Central memory CD8-positive, alpha-beta T cell (primary cell): Measurements from ENCODE around the gene CTNND1.

Experiments
- ATAC-seq: fragments of 150-1000 bp; cut with Tn5 transposase; replicated peaks from 2 replicates; pipeline ENCODE4 v1.10.0; 2022; ENCODE audit warnings: mild to moderate bottlenecking, moderate FRiP score, moderate number of reproducible peaks; ENCODE audit not compliant: poor library complexity, severe bottlenecking; ENCODE audit errors: extremely low read depth
- DNase-seq, 2 donors: peaks; one replicate each; pipeline ENCODE4 v3.0.0; 2021; ENCODE audit warnings: low spot score in 2 of 2
- H3K27ac Mint-ChIP-seq: one replicate; pipeline ENCODE4 v1.8.0; 2022; ENCODE audit warnings: low read depth, mild to moderate bottlenecking, moderate library complexity, mixed read lengths
- H3K27me3 Mint-ChIP-seq: one replicate; pipeline ENCODE4 v1.8.0; 2022; ENCODE audit warnings: mixed read lengths
- H3K36me3 Mint-ChIP-seq: one replicate; pipeline ENCODE4 v1.8.0; 2022; ENCODE audit warnings: mild to moderate bottlenecking, moderate library complexity, mixed read lengths; ENCODE audit not compliant: insufficient read depth
- H3K4me1 Mint-ChIP-seq: one replicate; pipeline ENCODE4 v1.8.0; 2022; ENCODE audit warnings: mixed read lengths
- H3K4me3 Mint-ChIP-seq: one replicate; pipeline ENCODE4 v1.8.0; 2022; ENCODE audit warnings: mild to moderate bottlenecking, moderate library complexity, mixed read lengths
- H3K9me3 Mint-ChIP-seq: one replicate; pipeline ENCODE4 v1.8.0; 2022; ENCODE audit warnings: mixed read lengths

CTNND1 gene

DNA sequence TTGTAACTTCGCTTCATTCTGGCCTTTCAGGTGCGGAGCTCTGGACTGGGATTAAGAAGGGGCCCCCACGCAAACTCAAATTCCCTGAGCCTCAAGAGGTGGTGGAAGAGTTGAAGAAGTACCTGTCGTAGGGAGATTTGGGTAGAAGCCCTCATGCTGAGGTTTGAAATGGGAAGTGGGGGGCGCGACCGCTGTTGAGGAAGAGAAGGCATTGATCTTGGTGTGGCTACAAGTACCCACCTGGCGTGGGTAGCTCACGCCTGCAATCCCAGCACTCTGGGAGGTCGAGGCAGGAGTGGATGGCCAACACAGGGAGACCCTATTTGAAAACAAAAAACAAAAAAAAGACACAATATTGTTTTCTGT, 19.5 kb upstream of the CTNND1 start:
- peak overlapping the region; percentile 98 for H3K27ac Mint-ChIP-seq
- peaks cover 37% of the 10 kb centered on the region for H3K36me3 Mint-ChIP-seq
- H3K4me3 Mint-ChIP-seq, result peak overlapping the region; percentile 96
- DNase-seq (no peak), ATAC-seq (no peak)
- H3K4me1 Mint-ChIP-seq, result peaks cover 44% of the 10 kb centered on the region
- H3K27me3 Mint-ChIP-seq, result no peaks in the 10 kb centered on the region
- H3K9me3 Mint-ChIP-seq, result no peaks in the 10 kb centered on the region

DNA sequence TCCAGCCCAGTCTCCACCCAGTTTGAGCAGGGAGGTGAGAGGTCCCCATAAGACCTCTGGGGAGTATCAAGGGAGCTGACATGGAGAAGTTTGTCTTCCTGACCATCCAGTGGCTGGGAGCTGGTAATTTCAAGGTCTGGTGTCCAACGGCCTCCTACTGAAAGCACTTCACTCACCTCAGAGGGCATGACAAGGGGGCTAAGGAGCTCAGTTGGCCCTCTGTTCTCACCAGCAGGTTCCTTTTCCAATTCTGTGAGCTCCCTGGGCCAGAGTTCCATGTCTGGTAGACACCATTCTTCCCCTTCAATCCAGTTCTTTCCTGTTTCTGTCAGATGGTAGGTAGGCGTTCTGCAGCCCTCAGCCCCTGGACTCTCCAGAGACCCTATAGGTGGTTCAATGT, 17.2 kb upstream of the CTNND1 start:
- no peaks in the 10 kb centered on the region for H3K27me3 Mint-ChIP-seq
- no peak overlapping the region for H3K4me3 Mint-ChIP-seq
- no peaks in the 10 kb centered on the region for H3K9me3 Mint-ChIP-seq
- H3K4me1 Mint-ChIP-seq, result peaks cover 50% of the 10 kb centered on the region
- ATAC-seq (no peak), DNase-seq (no peak)
- peak overlapping the region; percentile 65 for H3K27ac Mint-ChIP-seq
- H3K36me3 Mint-ChIP-seq, result peaks cover 29% of the 10 kb centered on the region

DNA sequence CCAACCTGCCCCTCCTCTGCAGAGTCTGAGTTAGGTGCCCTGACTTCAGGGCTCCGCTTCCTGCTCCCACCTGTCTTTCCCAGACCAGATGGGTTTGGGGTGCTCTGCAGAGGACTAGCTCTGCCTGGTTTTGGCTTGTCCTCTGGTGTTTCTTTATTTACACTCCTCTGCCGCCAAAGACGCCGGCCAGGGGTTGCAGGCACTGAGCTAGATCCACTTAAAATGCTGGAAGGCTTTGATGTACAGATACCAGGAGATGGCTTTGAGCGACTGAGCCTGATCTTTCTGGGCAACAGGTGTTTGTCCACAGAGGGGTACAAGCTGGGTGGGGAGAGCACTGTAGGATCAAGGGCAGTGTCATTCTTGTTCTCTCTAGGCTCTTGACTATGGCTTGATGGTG, 16.4 kb upstream of the CTNND1 start:
- Mint-ChIP-seq H3K9me3 (no peaks in the 10 kb centered on the region), H3K4me1 (peaks cover 50% of the 10 kb centered on the region), H3K4me3 (no peak overlapping the region), H3K27me3 (no peaks in the 10 kb centered on the region), H3K27ac (peak overlapping the region; percentile 32), H3K36me3 (peaks cover 25% of the 10 kb centered on the region)
- no peak for DNase-seq
- ATAC-seq, result no peak

DNA sequence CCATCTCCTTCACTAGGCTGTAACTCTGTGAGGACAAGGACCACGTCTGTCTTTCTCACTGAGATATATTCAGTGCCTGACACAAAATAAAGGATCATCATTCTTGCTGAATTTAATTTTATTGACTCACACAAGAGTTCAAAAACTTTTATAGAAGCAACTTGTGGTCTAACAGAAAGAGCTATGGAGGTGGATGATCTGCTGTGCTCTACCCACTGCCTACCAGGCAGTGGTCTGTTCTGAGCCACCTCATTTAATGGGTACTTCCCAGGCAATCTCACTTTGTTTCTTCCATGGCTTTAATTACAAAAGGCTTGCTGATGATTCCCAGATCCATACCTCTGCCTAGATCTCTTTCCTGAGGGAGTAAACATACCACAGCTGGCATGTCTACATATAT, 14.7 kb upstream of the CTNND1 start:
- Mint-ChIP-seq H3K4me3 (no peak overlapping the region), H3K27ac (peak overlapping the region; percentile 10), H3K4me1 (peaks cover 38% of the 10 kb centered on the region), H3K36me3 (peaks cover 18% of the 10 kb centered on the region), H3K9me3 (no peaks in the 10 kb centered on the region), H3K27me3 (no peaks in the 10 kb centered on the region)
- ATAC-seq (no peak), DNase-seq (no peak)

DNA sequence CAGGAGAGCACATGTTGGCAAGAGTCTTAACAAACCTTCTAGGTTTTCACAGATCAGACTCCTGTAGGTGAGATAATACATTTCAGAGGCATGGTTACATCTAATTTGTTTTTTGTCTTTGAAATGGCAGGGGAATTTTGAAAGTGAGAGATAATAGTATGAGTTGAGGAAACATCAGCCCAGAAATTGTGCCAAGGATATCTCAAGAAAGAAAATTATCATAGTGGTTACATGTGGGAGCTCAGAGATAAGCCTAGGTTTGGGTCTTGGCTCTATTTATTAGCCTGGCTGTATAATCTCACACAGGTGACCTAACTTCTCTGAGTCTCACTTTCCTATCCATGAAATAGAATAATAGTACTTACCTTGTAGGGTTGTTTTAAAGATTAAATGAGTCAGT, 10.4 kb upstream of the CTNND1 start:
- ATAC-seq (no peak), DNase-seq (no peak)
- no peak overlapping the region for H3K4me3 Mint-ChIP-seq
- H3K4me1 Mint-ChIP-seq, result peaks cover 7% of the 10 kb centered on the region
- no peaks in the 10 kb centered on the region for H3K27me3 Mint-ChIP-seq
- no peaks in the 10 kb centered on the region for H3K9me3 Mint-ChIP-seq
- no peak overlapping the region for H3K27ac Mint-ChIP-seq
- peaks cover 5% of the 10 kb centered on the region for H3K36me3 Mint-ChIP-seq

DNA sequence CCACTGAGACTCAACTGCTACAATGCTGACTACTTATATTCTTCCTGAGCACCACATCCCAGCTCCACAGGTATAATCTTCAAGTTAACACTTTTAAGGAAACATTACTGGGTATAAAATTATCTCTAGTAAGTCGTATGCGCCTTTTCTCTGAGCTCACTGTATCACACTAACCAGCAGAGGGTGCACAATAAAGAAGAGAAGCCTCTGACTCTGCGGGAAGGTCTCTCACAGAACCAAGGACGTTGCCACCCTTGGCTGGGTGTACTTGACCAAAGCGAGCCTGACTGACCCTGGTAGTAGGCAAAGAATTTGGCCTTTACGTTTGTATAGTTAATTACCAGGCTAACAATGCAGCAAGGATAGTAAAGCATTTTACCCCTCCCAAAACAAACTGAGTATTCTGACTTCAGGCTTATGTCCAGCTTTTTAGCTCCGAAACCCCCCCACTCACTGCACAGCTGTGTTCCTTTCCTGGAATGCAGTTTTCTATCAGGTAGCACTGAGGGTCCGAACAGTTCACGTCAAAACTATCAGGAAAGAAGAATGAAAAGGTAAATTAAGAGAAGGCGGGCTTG, 9.8 kb upstream of the CTNND1 start, which contains the start of gene BTBD18:
Gene BTBD18 (minus strand): TSS at position 144 of the 578 bp plus-strand sequence. CDS start 631 bp downstream, outside the sequence.
- no peaks in the 10 kb centered on the region for H3K27me3 Mint-ChIP-seq
- H3K4me3 Mint-ChIP-seq, result no peak within 1 kb of the TSS
- DNase-seq (no peak), ATAC-seq (no peak)
- peaks cover 2% of the 10 kb centered on the region for H3K36me3 Mint-ChIP-seq
- H3K4me1 Mint-ChIP-seq, result peaks cover 7% of the 10 kb centered on the region
- no peaks in the 10 kb centered on the region for H3K9me3 Mint-ChIP-seq
- H3K27ac Mint-ChIP-seq, result no peak within 1 kb of the TSS

DNA sequence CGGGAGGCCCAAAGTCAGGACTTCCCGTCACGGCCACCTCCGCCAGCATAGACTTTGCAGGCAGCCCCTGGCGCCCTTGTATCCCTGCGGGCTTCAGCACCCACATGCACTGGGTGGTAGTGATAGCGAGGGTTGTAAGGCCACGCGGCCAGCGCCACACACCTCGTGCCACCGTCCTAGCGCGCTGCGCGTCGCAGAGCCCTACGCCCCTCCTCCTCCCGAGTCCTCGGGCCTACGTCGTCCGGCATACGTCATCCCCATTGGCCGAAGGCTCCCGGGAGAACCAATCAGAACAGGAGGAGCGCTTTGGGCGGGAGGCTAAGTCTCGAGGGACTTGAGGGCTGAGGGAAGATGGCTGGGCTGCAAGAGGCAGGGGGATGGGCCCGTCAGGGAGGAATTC, 8.6 kb upstream of the CTNND1 start:
- no peak for DNase-seq
- H3K27ac Mint-ChIP-seq, result no peak overlapping the region
- H3K27me3 Mint-ChIP-seq, result no peaks in the 10 kb centered on the region
- H3K36me3 Mint-ChIP-seq, result peaks cover 2% of the 10 kb centered on the region
- no peak for ATAC-seq
- no peak overlapping the region for H3K4me3 Mint-ChIP-seq
- no peaks in the 10 kb centered on the region for H3K9me3 Mint-ChIP-seq
- peaks cover 7% of the 10 kb centered on the region for H3K4me1 Mint-ChIP-seq

DNA sequence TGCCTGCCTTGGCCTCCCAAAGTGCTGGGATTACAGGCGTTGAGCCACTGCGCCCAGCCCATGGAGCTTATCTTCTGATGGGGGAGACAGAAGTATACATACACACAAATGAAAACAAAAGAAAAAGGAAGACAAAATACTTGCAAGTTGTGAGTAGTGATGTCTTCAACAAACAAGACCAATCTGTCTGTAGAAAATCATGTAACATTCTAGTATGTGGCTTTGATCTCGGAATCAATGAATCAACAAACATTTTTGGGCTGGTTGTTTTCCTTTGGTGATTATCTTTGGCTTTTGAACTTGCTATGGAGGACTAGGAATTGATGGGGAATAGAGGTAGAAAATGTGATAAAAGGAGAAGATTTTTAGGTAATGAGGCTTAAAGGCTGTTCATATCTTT, 3.4 kb upstream of the CTNND1 start:
- no peaks in the 10 kb centered on the region for H3K4me1 Mint-ChIP-seq
- no peaks in the 10 kb centered on the region for H3K9me3 Mint-ChIP-seq
- H3K36me3 Mint-ChIP-seq, result peaks cover 5% of the 10 kb centered on the region
- ATAC-seq (no peak), DNase-seq (no peak)
- H3K27me3 Mint-ChIP-seq, result no peaks in the 10 kb centered on the region
- H3K4me3 Mint-ChIP-seq, result no peak overlapping the region
- no peak overlapping the region for H3K27ac Mint-ChIP-seq

DNA sequence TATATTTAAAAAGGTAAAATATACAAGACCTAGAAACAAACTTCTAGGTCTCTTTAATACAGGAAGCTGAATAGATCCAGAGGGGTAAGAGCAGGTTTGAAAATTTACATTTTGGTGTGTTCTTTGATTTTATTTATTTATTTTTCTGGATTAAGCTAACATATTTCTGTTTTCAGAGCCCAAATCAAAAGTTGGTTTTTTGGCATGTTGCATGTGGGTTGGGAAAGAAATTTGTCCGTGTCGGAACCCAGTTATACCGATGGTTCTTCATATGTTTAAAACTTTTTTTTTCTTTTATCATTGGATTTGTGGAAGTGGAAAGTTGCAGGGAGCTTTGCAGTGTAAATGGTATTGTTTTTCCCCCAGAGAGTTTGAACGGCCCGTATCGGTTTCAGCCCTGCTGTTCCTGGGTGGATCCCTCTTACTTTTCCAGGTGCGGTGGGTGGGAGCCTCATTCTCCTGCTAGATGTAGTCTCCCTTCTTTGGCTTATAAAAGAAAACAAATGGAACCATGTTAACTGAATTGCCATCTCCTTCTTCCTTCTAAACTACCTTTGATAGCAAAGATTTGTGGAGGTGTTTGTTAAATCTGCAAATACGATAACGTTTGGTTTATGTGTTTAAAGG, 746 bp downstream of the CTNND1 start:
- Mint-ChIP-seq H3K27me3 (no peaks in the 10 kb centered on the region), H3K4me1 (no peaks in the 10 kb centered on the region), H3K27ac (no peak overlapping the region), H3K9me3 (no peaks in the 10 kb centered on the region), H3K4me3 (peak overlapping the region; percentile 45), H3K36me3 (peaks cover 5% of the 10 kb centered on the region)
- DNase-seq (no peak), ATAC-seq (no peak)

DNA sequence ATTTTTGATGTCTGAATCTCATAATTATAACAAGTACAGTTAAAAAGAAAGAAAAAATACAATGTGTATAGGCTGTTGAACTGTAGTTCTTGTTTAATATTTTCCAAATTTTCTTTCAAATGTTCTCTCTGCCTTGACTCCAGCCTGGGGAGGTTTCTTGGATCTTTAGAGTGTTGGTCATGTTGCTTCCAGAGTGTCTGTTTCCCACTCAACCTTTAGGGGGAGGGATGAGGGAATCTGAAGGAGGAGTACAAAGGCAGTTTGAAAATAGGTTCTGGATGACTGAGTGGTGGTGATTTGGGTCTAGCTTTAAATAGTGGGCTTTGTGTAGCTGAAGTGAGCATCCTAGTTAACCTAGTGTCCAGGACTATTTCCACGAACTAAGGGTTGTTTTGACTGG, 2.0 kb downstream of the CTNND1 start:
- ATAC-seq (no peak), DNase-seq (no peak)
- Mint-ChIP-seq H3K27me3 (no peaks in the 10 kb centered on the region), H3K27ac (peak overlapping the region; percentile 23), H3K9me3 (no peaks in the 10 kb centered on the region), H3K36me3 (peaks cover 5% of the 10 kb centered on the region), H3K4me3 (no peak overlapping the region), H3K4me1 (no peaks in the 10 kb centered on the region)

DNA sequence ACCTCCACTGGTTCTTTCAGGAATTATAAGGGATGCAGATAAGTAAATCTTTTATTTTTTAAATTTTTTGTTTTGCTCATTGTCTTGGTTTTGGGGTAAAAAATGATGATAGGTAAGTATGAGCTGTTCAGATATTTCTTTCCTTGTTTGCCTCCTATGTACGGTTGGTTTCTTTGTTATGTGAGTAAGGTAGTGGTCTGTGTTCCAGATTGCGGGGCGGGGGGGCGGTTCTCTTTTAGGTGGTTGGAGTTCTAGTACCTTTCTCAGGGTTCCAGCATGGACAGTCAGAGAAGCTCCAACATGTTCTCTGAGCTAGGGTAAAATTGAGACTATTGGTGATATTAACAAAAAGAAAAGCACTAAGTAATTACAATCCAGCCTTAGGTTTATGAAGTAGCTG, 2.4 kb downstream of the CTNND1 start:
- Mint-ChIP-seq H3K27me3 (no peaks in the 10 kb centered on the region), H3K27ac (no peak overlapping the region), H3K4me3 (no peak overlapping the region), H3K4me1 (no peaks in the 10 kb centered on the region), H3K36me3 (peaks cover 5% of the 10 kb centered on the region), H3K9me3 (no peaks in the 10 kb centered on the region)
- ATAC-seq (no peak), DNase-seq (no peak)

DNA sequence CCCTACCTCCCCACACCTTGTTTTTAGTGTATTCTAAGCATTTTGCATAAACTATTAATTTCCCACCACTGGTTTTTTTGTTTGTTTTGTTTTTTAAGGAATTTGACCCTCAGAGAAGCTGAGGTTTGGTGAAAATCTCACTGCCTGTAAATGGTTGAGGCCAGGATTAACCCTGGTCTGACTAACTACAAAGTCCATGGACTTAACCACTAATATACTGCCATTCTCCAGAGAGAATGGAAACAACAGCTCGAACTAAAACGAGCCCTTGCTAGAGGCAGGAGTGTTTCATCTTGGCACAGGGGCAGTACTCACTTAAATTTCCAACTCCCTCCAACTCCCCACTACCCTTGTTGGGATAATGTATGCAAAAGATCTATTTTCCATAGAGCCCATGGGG, 3.0 kb downstream of the CTNND1 start:
- Mint-ChIP-seq H3K36me3 (peaks cover 5% of the 10 kb centered on the region), H3K4me1 (no peaks in the 10 kb centered on the region)
- ATAC-seq, result no peak

DNA sequence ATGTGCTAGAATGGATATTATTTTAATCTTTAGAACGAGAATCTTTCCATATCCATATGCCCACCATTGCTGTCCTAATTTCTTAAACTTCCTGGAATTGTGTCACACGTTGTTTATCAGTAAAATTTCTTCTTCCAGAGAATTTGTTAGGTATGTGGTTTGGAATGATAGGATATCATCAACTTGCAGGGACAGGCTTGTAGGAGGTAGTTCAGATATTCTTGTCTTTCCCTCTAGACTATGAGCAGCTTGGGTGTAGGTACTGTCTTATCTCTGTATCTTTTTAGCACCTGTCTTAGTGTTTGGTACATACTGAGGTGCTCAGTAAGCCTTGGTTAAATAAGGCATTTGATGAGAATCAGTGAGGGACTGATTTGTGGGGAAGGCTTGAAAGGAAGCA, 3.4 kb downstream of the CTNND1 start:
- ATAC-seq (no peak), DNase-seq (no peak)
- H3K27ac Mint-ChIP-seq, result no peak overlapping the region
- H3K36me3 Mint-ChIP-seq, result peaks cover 5% of the 10 kb centered on the region
- H3K9me3 Mint-ChIP-seq, result no peaks in the 10 kb centered on the region
- H3K4me3 Mint-ChIP-seq, result no peak overlapping the region
- no peaks in the 10 kb centered on the region for H3K27me3 Mint-ChIP-seq
- H3K4me1 Mint-ChIP-seq, result no peaks in the 10 kb centered on the region

More for the DNA sequence above, 3.0 kb downstream of the CTNND1 start:
- Mint-ChIP-seq H3K27ac (no peak overlapping the region), H3K4me3 (no peak overlapping the region), H3K27me3 (no peaks in the 10 kb centered on the region), H3K9me3 (no peaks in the 10 kb centered on the region)
- no peak for DNase-seq
